ENCODE results near the gene FGA.

- no peak for TF ChIP-seq CTCF (IDR thresholded peaks at IDR 0.05 in 2 of 3, conservative IDR thresholded peaks at IDR 0.05 in 1 of 3; ENCODE audit: borderline replicate concordance in 1 of 3, insufficient read depth in 1 of 3, low read depth in 2 of 3, low read length in 2 of 3)
- TF ChIP-seq RAD21 (IDR thresholded peaks at IDR 0.05; ENCODE audit: low read depth), result no peak
- TF ChIP-seq REST (IDR thresholded peaks at IDR 0.05; ENCODE audit: low read depth), result no peak
- no peak for TF ChIP-seq CEBPB (IDR thresholded peaks at IDR 0.05; ENCODE audit: low read depth)
- no peak for TF ChIP-seq POLR2A (IDR thresholded peaks at IDR 0.05; ENCODE audit: borderline replicate concordance, extremely low read depth, insufficient read depth, insufficient read length)
- TF ChIP-seq ATF3 (IDR thresholded peaks at IDR 0.05), result no peak
These were observed 16.2 kb downstream of the FGA start for GRCh38 chr4:154574311-154574710.
